Limb (tissue), 2 donors: ENCODE data around the gene ARHGAP26.

ENCODE experiments used
- DNase-seq, 2 donors: peaks; one replicate each; pipeline ENCODE4 v3.0.0-alpha.2; 2016; ENCODE audit errors: extremely low spot score in 2 of 2

Gene ARHGAP26

GRCh38 chr5:142901476-142902185, 131.5 kb downstream of the ARHGAP26 start:
- no peak for DNase-seq

GRCh38 chr5:142902186-142902965, 132.2 kb downstream of the ARHGAP26 start:
- no peak for DNase-seq

GRCh38 chr5:142904416-142904815, 134.2 kb downstream of the ARHGAP26 start:
- no peak for DNase-seq

GRCh38 chr5:142905348-142905747, 135.2 kb downstream of the ARHGAP26 start:
- no peak for DNase-seq

- peak; percentile 53 to 60 for DNase-seq
Observed at GRCh38 chr5:142906863-142907671, 136.9 kb downstream of the ARHGAP26 start.

GRCh38 chr5:142908659-142909058, 138.5 kb downstream of the ARHGAP26 start:
- no peak for DNase-seq

GRCh38 chr5:142910128-142910527, 140.0 kb downstream of the ARHGAP26 start:
- DNase-seq: no peak

- no peak for DNase-seq
Observed at GRCh38 chr5:142911170-142911569, 141.0 kb downstream of the ARHGAP26 start.

- no peak for DNase-seq
Observed at GRCh38 chr5:142911775-142912174, 141.6 kb downstream of the ARHGAP26 start.

GRCh38 chr5:142913728-142914338, 143.7 kb downstream of the ARHGAP26 start:
- no peak for DNase-seq

GRCh38 chr5:142915038-142915437, 144.9 kb downstream of the ARHGAP26 start:
- DNase-seq: no peak

- no peak for DNase-seq
Observed at GRCh38 chr5:142915813-142916424, 145.7 kb downstream of the ARHGAP26 start.

GRCh38 chr5:142918959-142919635, 148.9 kb downstream of the ARHGAP26 start:
- DNase-seq: no peak

- DNase-seq: no peak
Observed at GRCh38 chr5:142920849-142921612, 150.9 kb downstream of the ARHGAP26 start.

GRCh38 chr5:142922223-142922952, 152.2 kb downstream of the ARHGAP26 start:
- DNase-seq: peak in 1 of 2 donors; percentile 72

GRCh38 chr5:142924135-142924883, 154.1 kb downstream of the ARHGAP26 start:
- DNase-seq: no peak

- DNase-seq: peak in 1 of 2 donors; percentile 43
Observed at GRCh38 chr5:142925795-142926194, 155.6 kb downstream of the ARHGAP26 start.

GRCh38 chr5:142926549-142926948, 156.4 kb downstream of the ARHGAP26 start:
- no peak for DNase-seq
